Ovary (tissue), 3 donors: ENCODE data around the gene LRRC3.

Experiments
- EP300 ChIP-seq: sonication (generic); formaldehyde crosslinking; IDR thresholded peaks from one replicate; pipeline ENCODE4 v1.6.1; 2017; ENCODE audit warnings: antibody characterized with exemption
- TF ChIP-seq, protein P1 (sequence below), 3 donors: fragments of 450-650 bp in 2 of 3; fragments of 200-600 bp in 1 of 3; IDR thresholded peaks; one replicate each; pipeline versions ENCODE4 v1.5.1 to v1.8.0; 2016 to 2022; ENCODE audit warnings: antibody characterized with exemption in 3 of 3, mild to moderate bottlenecking in 1 of 3
- donor health status: DM: no; HTN: no; CAD: no.

DNA sequence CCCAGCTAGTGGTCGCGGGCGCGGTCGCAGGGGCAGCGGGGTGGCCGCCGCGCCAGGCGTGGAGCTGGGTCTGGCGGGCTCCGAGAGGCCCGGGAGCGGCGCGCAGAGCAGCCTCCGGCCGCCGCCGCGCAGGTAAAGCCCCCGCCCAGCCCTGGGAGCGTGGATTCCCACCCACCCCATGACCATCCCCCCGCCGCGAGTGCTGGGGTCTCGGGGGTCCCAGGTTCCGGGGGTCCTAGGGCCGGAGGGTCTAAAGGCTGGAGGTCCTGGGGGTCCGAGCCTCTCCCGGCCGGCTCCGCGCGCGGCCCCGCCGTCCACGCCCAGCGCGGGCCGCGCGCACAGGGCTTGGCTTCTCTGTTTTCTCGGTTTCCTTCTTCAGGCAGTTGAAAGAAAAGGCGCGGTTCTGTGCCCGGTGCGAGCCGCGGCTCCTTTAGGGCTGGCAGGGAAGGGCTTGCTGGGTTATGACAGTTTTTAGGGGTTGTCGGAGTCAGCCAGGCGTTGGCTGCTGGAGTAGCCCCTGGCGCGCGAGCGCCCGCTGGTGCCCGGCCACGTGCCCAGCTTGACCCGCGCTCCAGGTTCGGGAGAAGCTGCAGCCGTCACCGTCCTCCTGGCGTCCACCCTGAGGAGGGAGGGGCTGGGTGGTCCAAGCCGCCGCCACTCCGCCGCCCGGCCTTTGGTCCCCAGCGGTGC lies 359 bp downstream of the LRRC3 start:
- TF ChIP-seq, protein P1, sequence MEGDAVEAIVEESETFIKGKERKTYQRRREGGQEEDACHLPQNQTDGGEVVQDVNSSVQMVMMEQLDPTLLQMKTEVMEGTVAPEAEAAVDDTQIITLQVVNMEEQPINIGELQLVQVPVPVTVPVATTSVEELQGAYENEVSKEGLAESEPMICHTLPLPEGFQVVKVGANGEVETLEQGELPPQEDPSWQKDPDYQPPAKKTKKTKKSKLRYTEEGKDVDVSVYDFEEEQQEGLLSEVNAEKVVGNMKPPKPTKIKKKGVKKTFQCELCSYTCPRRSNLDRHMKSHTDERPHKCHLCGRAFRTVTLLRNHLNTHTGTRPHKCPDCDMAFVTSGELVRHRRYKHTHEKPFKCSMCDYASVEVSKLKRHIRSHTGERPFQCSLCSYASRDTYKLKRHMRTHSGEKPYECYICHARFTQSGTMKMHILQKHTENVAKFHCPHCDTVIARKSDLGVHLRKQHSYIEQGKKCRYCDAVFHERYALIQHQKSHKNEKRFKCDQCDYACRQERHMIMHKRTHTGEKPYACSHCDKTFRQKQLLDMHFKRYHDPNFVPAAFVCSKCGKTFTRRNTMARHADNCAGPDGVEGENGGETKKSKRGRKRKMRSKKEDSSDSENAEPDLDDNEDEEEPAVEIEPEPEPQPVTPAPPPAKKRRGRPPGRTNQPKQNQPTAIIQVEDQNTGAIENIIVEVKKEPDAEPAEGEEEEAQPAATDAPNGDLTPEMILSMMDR (IDR thresholded peaks at IDR 0.05) = no peak
- no peak for TF ChIP-seq EP300
